H9 (cell line): ENCODE measurements around the gene IL17REL. TPM values are rescaled to one million over a fixed set of nuclear protein-coding genes. Genes with fewer than 3 reads are reported as not detected.
A peak's percentile ranks its signal among the peaks of the same experiment; 100 is the strongest.

Experiments used
- DNase-seq: peaks from one replicate; pipeline ENCODE4 v3.0.0-alpha.2; 2017
- H2AFZ ChIP-seq: one replicate; pipeline ENCODE4 v1.6.1; 2013; ENCODE audit warnings: mild to moderate bottlenecking, low read length, control low read depth, moderate library complexity
- H2AK5ac ChIP-seq: 2 replicates; pipeline ENCODE4 v1.6.1; 2013; ENCODE audit warnings: low read length, control low read depth, mixed read lengths; ENCODE audit not compliant: insufficient read length
- H2BK120ac ChIP-seq: one replicate; pipeline ENCODE4 v1.6.1; 2013; ENCODE audit warnings: low read depth, mild to moderate bottlenecking, low read length, control low read depth, inconsistent platforms; ENCODE audit not compliant: poor library complexity, severe bottlenecking
- H2BK12ac ChIP-seq: 2 replicates; pipeline ENCODE4 v1.6.1; 2013; ENCODE audit warnings: low read length, control low read depth, mixed read lengths, low read depth; ENCODE audit not compliant: insufficient read length
- H2BK15ac ChIP-seq: 2 replicates; pipeline ENCODE4 v1.6.1; 2013; ENCODE audit warnings: low read depth, low read length, control low read depth
- H2BK20ac ChIP-seq: one replicate; pipeline ENCODE4 v1.6.1; 2013; ENCODE audit warnings: low read depth, mild to moderate bottlenecking, low read length, control low read depth, inconsistent platforms; ENCODE audit not compliant: poor library complexity, severe bottlenecking
- H2BK5ac ChIP-seq: 2 replicates; pipeline ENCODE4 v1.6.1; 2013; ENCODE audit warnings: low read length, control low read depth, mixed read lengths; ENCODE audit not compliant: insufficient read length
- H3K14ac ChIP-seq: 2 replicates; pipeline ENCODE4 v1.6.1; 2013; ENCODE audit warnings: low read length, control low read depth; ENCODE audit not compliant: insufficient read depth
- H3K18ac ChIP-seq: 2 replicates; pipeline ENCODE4 v1.6.1; 2013; ENCODE audit warnings: low read depth, mild to moderate bottlenecking, mixed read lengths, low read length, control low read depth; ENCODE audit not compliant: insufficient read length
- H3K23ac ChIP-seq: 2 replicates; pipeline ENCODE4 v1.6.1; 2013; ENCODE audit warnings: low read length, control low read depth, mixed read lengths, low read depth; ENCODE audit not compliant: insufficient read length
- H3K23me2 ChIP-seq: 2 replicates; pipeline ENCODE4 v1.6.1; 2013; ENCODE audit warnings: low read depth, mild to moderate bottlenecking, mixed read lengths, low read length, control low read depth; ENCODE audit not compliant: insufficient read length, poor library complexity, severe bottlenecking
- H3K27ac ChIP-seq: 2 replicates; pipeline ENCODE4 v1.5.1; 2013; ENCODE audit warnings: low read length, control low read depth, mixed read lengths, low read depth; ENCODE audit not compliant: insufficient read length
- H3K27me3 ChIP-seq: 2 replicates; pipeline ENCODE4 v1.6.1; 2013; ENCODE audit warnings: low read length, control low read depth, inconsistent platforms; ENCODE audit not compliant: insufficient read depth
- H3K4ac ChIP-seq: 2 replicates; pipeline ENCODE4 v1.6.1; 2013; ENCODE audit warnings: low read depth, mild to moderate bottlenecking, control low read depth, inconsistent platforms, low read length, moderate library complexity
- H3K4me1 ChIP-seq: 2 replicates; pipeline ENCODE4 v1.6.1; 2013; ENCODE audit warnings: low read length, control low read depth, inconsistent platforms; ENCODE audit not compliant: insufficient read depth
- H3K4me2 ChIP-seq: 2 replicates; pipeline ENCODE4 v1.6.1; 2013; ENCODE audit warnings: low read length, control low read depth, mixed read lengths; ENCODE audit not compliant: insufficient read length, insufficient read depth
- H3K56ac ChIP-seq: 2 replicates; pipeline ENCODE4 v1.6.1; 2013; ENCODE audit warnings: low read depth, mild to moderate bottlenecking, mixed read lengths, low read length, control low read depth; ENCODE audit not compliant: insufficient read length
- H3K79me1 ChIP-seq: 2 replicates; pipeline ENCODE4 v1.6.1; 2013; ENCODE audit warnings: low read depth, mild to moderate bottlenecking, moderate library complexity, low read length, control low read depth, inconsistent platforms; ENCODE audit not compliant: insufficient read depth, poor library complexity, severe bottlenecking
- H3K79me2 ChIP-seq: 2 replicates; pipeline ENCODE4 v1.6.1; 2013; ENCODE audit warnings: low read length, control low read depth, inconsistent platforms; ENCODE audit not compliant: insufficient read depth
- H3K9ac ChIP-seq: 2 replicates; pipeline ENCODE4 v1.6.1; 2013; ENCODE audit warnings: low read length, control low read depth, mixed read lengths; ENCODE audit not compliant: insufficient read length; ENCODE audit errors: extremely low read depth
- H3K9me3 ChIP-seq: one replicate; pipeline ENCODE4 v1.6.1; 2013; ENCODE audit warnings: low read depth, low read length, inconsistent platforms; ENCODE audit not compliant: control insufficient read depth
- H3T11ph ChIP-seq: one replicate; pipeline ENCODE4 v1.6.1; 2013; ENCODE audit warnings: mild to moderate bottlenecking, low read length, control low read depth, inconsistent platforms
- H4K20me1 ChIP-seq: one replicate; pipeline ENCODE4 v1.6.1; 2013; ENCODE audit not compliant: control insufficient read depth, insufficient read length, insufficient read depth
- H4K5ac ChIP-seq: 2 replicates; pipeline ENCODE4 v1.6.1; 2013; ENCODE audit warnings: low read depth, mild to moderate bottlenecking, mixed read lengths, low read length, control low read depth; ENCODE audit not compliant: insufficient read length
- H4K8ac ChIP-seq: replicated peaks from 2 replicates; pipeline ENCODE4 v1.6.1; 2013; ENCODE audit warnings: low read length, control low read depth, mixed read lengths, low read depth; ENCODE audit not compliant: insufficient read length
- H4K91ac ChIP-seq: 2 replicates; pipeline ENCODE4 v1.6.1; 2013; ENCODE audit warnings: low read depth, mild to moderate bottlenecking, moderate library complexity, mixed read lengths, low read length, control low read depth; ENCODE audit not compliant: insufficient read length
- H3K27ac Mint-ChIP-seq, 3 experiments: 2 replicates in 2 of 3; 3 replicates in 1 of 3; pipeline ENCODE4 v1.8.0; 2020 to 2021; ENCODE audit warnings: mixed read lengths in 3 of 3, mild to moderate bottlenecking in 1 of 3, moderate library complexity in 1 of 3
- H3K27me3 Mint-ChIP-seq: 2 replicates; pipeline ENCODE4 v1.8.0; 2021; ENCODE audit warnings: low read depth, mild to moderate bottlenecking, moderate library complexity, mixed read lengths
- H3K36me3 Mint-ChIP-seq, 3 experiments: 2 replicates in 2 of 3; 3 replicates in 1 of 3; pipeline ENCODE4 v1.8.0; 2020 to 2021; ENCODE audit warnings: low read depth in 3 of 3, mixed read lengths in 3 of 3; ENCODE audit not compliant: insufficient read depth in 1 of 3
- H3K4me1 Mint-ChIP-seq, 2 experiments: 2 replicates each; pipeline ENCODE4 v1.8.0; 2020; ENCODE audit warnings: mixed read lengths in 2 of 2
- H3K4me3 Mint-ChIP-seq, 2 experiments: 2 replicates in 1 of 2; 3 replicates in 1 of 2; pipeline ENCODE4 v1.8.0; 2020 to 2021; ENCODE audit warnings: mild to moderate bottlenecking in 2 of 2, mixed read lengths in 2 of 2, moderate library complexity in 1 of 2
- H3K9me3 Mint-ChIP-seq, 2 experiments: 2 replicates in 1 of 2; 3 replicates in 1 of 2; pipeline ENCODE4 v1.8.0; 2020; ENCODE audit warnings: mild to moderate bottlenecking in 2 of 2, mixed read lengths in 2 of 2, moderate library complexity in 1 of 2
- WGBS: extraction: QIAGEN DNeasy Blood & Tissue Kit; methylation state at CpG from one replicate; pipeline ENCODE4 v1.1.7; 2013; ENCODE audit warnings: missing lambda C conversion rate, low lambda C conversion rate, mixed read lengths; ENCODE audit not compliant: insufficient read length; ENCODE audit errors: extremely low coverage; 5-methylcytosine and 5-hydroxymethylcytosine counted together
- total RNA-seq: library from RNA; stranded (reverse); gene quantifications from 2 replicates; pipeline ENCODE4 v1.2.1, GENCODE V29; 2021
- TF ChIP-seq, protein P1 (sequence below): fragments of 200-600 bp; sonication (generic); conservative IDR thresholded peaks from 3 replicates; pipeline ENCODE4 v1.8.0; 2021; ENCODE audit warnings: antibody characterized with exemption, mild to moderate bottlenecking

Gene IL17REL
- total RNA-seq, 1 experiment from 2014 or later, result 0.20 TPM

DNA sequence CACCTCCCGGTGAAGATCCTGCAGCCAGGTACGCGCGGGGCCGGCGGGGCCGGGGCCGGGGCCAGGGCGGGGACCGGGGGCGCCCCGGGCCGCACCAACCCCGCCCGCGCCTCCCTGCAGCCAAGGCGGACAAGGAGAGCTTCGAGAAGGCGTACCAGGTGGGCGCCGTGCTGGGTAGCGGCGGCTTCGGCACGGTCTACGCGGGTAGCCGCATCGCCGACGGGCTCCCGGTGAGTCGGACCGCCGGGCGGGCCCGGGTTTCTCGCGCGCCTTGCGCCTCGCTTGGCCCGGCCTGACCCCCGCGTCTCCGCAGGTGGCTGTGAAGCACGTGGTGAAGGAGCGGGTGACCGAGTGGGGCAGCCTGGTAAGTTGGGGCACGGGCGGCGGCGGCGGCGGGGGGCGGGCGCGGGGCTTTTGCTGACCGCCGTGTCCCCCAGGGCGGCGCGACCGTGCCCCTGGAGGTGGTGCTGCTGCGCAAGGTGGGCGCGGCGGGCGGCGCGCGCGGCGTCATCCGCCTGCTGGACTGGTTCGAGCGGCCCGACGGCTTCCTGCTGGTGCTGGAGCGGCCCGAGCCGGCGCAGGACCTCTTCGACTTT is 51.5 kb downstream of the IL17REL start:
- Histone ChIP-seq H4K5ac (no peak overlapping the region), H3K23me2 (no peaks in the 10 kb centered on the region), H3K79me1 (peaks cover 6% of the 10 kb centered on the region), H3K56ac (no peak overlapping the region), H3K9ac (peak overlapping the region; percentile 77), H3K79me2 (peaks cover 3% of the 10 kb centered on the region; the same call in 1 of the 2 replicates), H3K27ac (no peak overlapping the region), H4K20me1 (no peaks in the 10 kb centered on the region), H3K9me3 (no peaks in the 10 kb centered on the region), H3K18ac (peak overlapping the region; percentile 37), H2BK12ac (no peak overlapping the region), H3K4me2 (peak overlapping the region; percentile 54), H3K4me1 (no peaks in the 10 kb centered on the region), H4K8ac (no peak overlapping the region), H4K91ac (no peak overlapping the region), H2BK120ac (no peak overlapping the region), H2AFZ (no peak overlapping the region), H3K27me3 (no peaks in the 10 kb centered on the region), H2BK5ac (no peak overlapping the region), H2AK5ac (no peak overlapping the region), H3K23ac (no peak overlapping the region), H3K4ac (no peak overlapping the region), H2BK20ac (no peak overlapping the region), H2BK15ac (no peak overlapping the region), H3T11ph (no peak overlapping the region), H3K14ac (peak overlapping the region; percentile 74; the same call in 1 of the 2 replicates)
- no peak overlapping the region for H3K27ac Mint-ChIP-seq
- peaks cover 2 to 10% of the 10 kb centered on the region in 2 experiments; a peak in 2 of 4 replicates for H3K4me1 Mint-ChIP-seq
- no peaks in the 10 kb centered on the region for H3K9me3 Mint-ChIP-seq
- DNase-seq, result no peak
- H3K36me3 Mint-ChIP-seq, result peaks cover 8 to 17% (median 14%) of the 10 kb centered on the region in 3 experiments; a peak in 6 of 7 replicates
- H3K4me3 Mint-ChIP-seq, result peak overlapping the region; percentile 84 to 88
- TF ChIP-seq, protein P1, sequence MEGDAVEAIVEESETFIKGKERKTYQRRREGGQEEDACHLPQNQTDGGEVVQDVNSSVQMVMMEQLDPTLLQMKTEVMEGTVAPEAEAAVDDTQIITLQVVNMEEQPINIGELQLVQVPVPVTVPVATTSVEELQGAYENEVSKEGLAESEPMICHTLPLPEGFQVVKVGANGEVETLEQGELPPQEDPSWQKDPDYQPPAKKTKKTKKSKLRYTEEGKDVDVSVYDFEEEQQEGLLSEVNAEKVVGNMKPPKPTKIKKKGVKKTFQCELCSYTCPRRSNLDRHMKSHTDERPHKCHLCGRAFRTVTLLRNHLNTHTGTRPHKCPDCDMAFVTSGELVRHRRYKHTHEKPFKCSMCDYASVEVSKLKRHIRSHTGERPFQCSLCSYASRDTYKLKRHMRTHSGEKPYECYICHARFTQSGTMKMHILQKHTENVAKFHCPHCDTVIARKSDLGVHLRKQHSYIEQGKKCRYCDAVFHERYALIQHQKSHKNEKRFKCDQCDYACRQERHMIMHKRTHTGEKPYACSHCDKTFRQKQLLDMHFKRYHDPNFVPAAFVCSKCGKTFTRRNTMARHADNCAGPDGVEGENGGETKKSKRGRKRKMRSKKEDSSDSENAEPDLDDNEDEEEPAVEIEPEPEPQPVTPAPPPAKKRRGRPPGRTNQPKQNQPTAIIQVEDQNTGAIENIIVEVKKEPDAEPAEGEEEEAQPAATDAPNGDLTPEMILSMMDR, result no peak
- H3K27me3 Mint-ChIP-seq, result peaks cover 4% of the 10 kb centered on the region
- WGBS, result no CpG with 5 or more reads among the region's 84 CpGs
